HG02623 (cell line): ENCODE data around the gene EPS8L3.
A peak's percentile ranks its signal among the peaks of the same experiment; 100 is the strongest.
"Not testable (repeated sequence)": the region's sequence is repeated elsewhere in the genome, so short reads cannot be mapped to it uniquely, and the experiment has no call there.

Experiments used
- ATAC-seq: cut with Tn5 transposase; IDR thresholded peaks from one replicate; pipeline ENCODE4 v1.9.1; 2021; ENCODE audit warnings: moderate library complexity; ENCODE audit not compliant: unreplicated experiment

EPS8L3 gene

GRCh38 chr1:109781806-109782205 lies 18.1 kb upstream of the EPS8L3 start:
- ATAC-seq = no peak

- ATAC-seq = no peak
Measured at GRCh38 chr1:109780982-109781381, 17.3 kb upstream of the EPS8L3 start.

GRCh38 chr1:109777980-109778625 lies 14.4 kb upstream of the EPS8L3 start:
- ATAC-seq = no peak

GRCh38 chr1:109777436-109777835 lies 13.7 kb upstream of the EPS8L3 start:
- ATAC-seq = no peak

GRCh38 chr1:109776911-109777310 lies 13.2 kb upstream of the EPS8L3 start:
- ATAC-seq = no peak

- ATAC-seq = no peak
Measured at GRCh38 chr1:109776206-109776835, 12.6 kb upstream of the EPS8L3 start.

GRCh38 chr1:109775398-109775797 lies 11.7 kb upstream of the EPS8L3 start:
- ATAC-seq = no peak

GRCh38 chr1:109773900-109774485 lies 10.3 kb upstream of the EPS8L3 start:
- no peak for ATAC-seq

GRCh38 chr1:109773203-109773899 lies 9.6 kb upstream of the EPS8L3 start:
- peak; percentile 61 for ATAC-seq

- ATAC-seq = no peak
Measured at GRCh38 chr1:109772658-109773202, 9.0 kb upstream of the EPS8L3 start.

GRCh38 chr1:109771712-109772657 lies 8.3 kb upstream of the EPS8L3 start:
- no peak for ATAC-seq

GRCh38 chr1:109770331-109771095 lies 6.8 kb upstream of the EPS8L3 start:
- no peak for ATAC-seq

- ATAC-seq = no peak
Measured at GRCh38 chr1:109769330-109770078, 5.8 kb upstream of the EPS8L3 start.

- ATAC-seq = no peak
Measured at GRCh38 chr1:109768820-109769219, 5.1 kb upstream of the EPS8L3 start.

GRCh38 chr1:109768335-109768650 lies 4.6 kb upstream of the EPS8L3 start:
- no peak for ATAC-seq

- no peak for ATAC-seq
Measured at GRCh38 chr1:109767637-109768334, 4.1 kb upstream of the EPS8L3 start.

GRCh38 chr1:109766991-109767636 lies 3.4 kb upstream of the EPS8L3 start:
- ATAC-seq = not testable (repeated sequence)
